ENCODE results near the gene ANKS1B.
"Not testable (repeated sequence)": the region's sequence is repeated elsewhere in the genome, so short reads cannot be mapped to it uniquely, and the experiment has no call there.

The ANKS1B gene

DNA sequence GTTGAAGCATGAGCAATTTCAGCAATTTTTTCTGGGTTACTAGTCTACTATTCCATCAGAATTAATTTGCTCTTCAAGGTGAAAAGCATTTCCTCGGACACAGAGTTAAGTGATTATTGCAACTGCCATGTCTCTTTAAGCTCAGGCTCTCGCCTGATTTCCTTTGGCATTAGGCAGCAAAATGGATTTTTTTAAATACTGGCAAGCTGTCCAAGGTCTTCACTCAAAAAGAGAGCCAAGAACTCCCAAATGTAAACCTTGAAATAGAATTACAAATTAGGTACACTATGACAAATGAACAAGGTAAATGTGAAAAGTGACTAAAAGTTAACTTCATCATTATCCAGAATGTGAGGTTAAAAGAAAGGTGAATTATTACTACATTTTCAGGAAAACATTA, 225.3 kb downstream of the ANKS1B start:
- DNase-seq (ENCODE audit: low spot score): no peak

DNA sequence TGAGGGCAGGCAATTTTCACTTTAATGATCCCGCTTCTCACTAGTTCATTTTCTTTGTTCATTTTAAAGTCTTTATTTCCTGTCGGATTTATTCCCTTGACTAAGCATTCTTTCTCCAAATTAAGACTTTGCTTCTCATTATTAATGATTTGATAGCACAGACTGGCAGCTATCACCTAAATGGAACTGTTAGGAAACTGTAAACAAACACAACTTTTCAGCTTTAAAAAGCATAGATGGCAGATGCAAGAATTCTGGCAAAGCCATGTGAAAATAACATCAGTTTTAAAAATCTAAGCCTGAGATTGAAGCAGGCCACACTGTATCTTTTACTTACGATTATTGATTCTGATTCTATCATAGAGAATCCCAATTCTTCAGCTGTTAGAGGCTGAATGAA, 225.7 kb downstream of the ANKS1B start:
- DNase-seq (ENCODE audit: low spot score): no peak

DNA sequence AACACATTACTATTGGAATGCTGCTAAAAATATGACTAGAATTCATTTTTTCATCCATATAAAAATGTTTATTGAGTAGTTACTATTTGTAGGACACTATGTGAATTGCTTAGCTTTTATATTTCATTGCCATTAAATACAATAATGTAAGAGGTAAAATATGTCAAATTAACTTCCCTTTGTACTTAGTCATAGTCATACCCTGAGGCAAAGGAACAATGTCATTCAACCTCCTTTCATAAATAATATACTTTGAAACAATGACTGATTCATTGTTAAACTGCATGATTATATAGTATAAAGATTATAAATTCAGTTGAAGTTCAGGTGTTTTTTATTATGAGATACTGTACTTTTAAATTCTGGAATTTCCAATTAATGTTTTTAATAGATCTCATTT, 232.0 kb downstream of the ANKS1B start:
- no peak for DNase-seq (ENCODE audit: low spot score)

DNA sequence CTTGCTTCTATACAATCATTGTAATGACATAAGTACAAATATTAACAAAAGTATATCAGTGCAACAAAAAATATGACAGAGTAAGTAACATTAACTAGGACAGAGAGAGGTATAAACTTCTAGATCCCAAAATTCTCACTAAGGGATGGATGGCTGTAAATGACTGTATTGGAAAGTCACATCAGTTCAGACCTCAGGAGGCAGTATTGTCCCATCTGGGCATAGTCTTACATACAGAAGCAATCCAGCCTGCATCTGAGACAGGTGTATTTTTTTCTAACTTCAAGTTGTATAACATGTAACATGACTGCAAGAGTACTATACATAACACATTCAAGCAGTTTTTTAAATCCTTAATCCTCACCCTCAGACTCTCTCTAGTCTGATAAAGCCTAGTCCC, 238.2 kb downstream of the ANKS1B start:
- no peak for DNase-seq (ENCODE audit: low spot score)

DNA sequence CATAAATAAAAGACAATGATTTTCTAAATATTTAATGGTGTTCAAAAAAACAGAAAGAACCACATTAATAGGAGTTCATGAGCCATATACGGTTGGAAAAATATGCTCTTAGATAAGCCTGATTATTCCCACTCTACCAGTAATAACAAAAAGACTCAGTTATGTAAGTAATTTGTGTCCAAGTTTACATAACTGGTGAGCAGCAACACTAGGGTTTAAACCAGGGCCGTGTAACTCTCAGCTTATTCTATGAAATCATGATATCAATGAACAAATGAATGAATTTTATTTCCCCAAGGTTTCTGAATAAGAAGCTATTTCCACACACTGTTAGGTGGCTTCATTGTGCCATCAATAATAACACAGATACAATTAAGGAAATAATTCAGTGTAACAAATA, 238.8 kb downstream of the ANKS1B start:
- DNase-seq (ENCODE audit: low spot score): no peak

DNA sequence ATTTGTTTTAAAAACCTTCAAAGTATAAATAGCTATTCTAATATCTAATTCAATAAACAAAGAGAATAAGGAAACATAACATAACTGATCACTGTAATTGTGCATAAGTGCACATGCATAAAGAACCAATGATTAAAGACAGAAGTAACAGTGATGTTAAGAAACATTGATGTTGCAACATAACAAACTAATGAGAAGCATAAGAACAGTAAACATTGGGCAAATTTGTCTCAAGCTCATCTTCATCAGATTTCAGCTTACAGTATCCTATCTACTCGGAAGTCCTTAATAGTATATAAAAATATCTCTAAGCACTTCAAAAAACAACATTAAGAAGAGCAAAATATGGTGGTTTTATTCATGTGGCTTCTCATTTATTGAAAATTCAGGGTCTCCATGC, 239.6 kb downstream of the ANKS1B start:
- DNase-seq (ENCODE audit: low spot score): no peak

DNA sequence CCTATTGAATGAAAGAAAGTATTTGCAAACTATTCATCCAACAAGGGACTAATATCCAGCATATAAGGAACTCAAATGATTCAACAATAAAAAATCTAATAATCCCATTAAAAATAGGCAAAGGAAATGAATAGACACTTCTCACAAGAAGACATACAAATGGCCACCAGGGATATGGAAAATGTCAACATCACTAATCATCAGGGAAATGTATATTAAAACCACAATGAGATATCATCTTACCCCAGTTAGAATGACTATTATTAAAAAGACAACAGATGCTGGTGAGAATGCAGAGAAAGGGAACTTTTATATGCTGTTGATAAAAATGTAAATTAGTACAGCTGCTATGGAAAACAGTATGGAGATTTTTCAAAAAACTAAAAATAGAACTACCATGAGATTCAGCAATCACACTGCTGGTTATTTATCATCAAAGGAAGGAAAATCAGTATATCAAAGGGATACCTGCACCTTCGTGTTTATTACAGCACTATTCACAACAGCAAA, 247.9 kb downstream of the ANKS1B start:
- no peak for DNase-seq (ENCODE audit: low spot score)

DNA sequence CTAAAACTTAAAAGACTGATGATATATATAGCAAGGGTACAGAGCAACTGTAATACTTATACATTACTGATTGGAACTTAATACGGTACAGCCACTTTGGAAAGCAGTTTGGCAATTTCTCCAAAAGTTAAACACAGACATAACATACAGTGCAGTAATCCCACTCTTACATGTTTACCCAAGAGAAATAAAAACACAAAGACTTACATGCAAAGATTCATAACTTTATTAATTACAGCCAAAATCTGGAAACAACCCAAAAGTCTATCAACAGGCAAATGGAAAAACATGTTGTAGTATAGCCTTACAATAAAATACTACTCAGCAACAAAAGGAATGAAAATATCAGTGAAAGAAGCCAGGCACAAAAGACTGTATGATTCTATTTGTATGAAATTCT, 252.6 kb downstream of the ANKS1B start:
- no peak for DNase-seq (ENCODE audit: low spot score)

DNA sequence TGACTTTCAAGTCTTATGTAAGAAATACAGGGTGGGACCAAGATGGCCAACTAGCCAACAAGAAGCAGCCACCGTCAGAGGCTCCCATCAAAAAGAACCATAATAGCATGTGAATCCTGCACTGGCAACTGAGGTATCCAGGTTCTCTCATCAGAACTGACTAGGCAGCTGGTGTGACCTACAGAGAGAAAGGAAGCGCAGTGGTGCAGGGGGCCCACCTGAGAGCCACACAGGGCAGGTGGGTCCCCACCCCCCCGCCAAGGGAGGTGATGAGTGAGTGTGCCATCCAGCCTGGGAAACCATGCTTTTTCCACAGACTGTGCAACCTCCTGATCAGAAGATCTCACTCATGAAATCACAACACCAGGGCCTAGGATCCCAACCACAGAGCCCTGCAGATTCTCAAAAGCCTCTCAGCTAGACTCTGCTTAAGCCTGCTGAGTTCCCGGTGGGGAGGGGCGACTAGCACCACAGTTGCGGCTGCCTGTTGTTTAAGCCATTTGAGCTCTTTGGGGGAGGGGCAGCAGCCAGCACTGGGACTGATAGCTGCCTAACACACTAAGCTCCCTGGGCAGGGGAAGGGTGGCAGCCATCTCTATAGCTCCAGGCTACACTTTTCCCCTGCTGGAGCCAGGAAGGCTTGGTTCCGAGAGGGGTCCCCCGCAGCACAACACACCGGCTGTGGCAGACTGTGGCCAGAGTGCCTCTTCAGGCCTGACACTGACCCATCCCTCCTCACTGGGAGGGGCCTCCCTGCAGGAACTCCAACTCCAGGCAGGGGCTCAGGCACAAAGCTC, 261.8 kb downstream of the ANKS1B start:
- DNase-seq (ENCODE audit: low spot score): no peak

DNA sequence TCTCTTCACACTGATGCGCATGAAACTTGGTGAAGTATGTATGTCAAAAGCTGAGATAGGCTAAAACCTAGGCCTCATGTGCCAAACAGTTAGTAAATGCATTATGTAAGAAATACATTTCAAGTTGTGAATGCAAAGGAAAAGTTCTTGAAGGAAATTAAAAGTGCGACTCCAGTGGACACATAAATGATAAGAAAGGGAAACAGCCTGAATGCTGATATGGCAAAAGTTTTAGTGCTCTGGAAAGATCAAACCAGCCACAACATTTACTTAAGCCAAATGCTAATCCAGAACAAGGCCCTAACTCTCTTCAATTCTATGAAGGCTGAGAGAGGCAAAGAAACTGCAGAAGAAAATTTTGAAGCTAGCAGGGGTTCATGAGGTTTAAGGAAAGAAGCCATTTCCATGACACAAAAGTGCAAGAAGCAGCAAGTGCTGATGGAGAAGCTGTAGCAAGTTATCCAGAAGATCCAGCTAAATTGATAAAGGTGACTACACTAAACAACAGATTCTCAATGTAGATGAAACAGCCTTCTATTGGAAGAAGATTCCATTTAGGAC, 262.9 kb downstream of the ANKS1B start:
- no peak for DNase-seq (ENCODE audit: low spot score)

DNA sequence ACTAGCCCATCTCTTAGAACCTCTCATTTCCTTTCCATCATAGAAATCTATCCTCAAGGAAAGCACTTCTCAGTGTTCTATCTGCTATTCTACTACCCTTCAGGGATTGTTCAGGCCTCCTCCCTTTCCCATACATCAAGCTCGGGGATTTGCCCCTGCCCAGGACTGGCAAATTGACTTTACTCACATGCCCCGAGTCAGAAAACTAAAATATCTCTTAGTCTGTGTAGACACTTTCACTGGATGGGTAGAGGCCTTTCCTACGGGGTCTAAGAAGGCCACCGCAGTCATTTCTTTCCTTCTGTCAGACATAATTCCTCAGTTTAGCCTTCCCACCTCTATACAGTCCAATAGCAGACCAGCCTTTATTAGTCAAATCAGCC, 264.7 kb downstream of the ANKS1B start:
- not testable (repeated sequence) for DNase-seq (ENCODE audit: low spot score)

DNA sequence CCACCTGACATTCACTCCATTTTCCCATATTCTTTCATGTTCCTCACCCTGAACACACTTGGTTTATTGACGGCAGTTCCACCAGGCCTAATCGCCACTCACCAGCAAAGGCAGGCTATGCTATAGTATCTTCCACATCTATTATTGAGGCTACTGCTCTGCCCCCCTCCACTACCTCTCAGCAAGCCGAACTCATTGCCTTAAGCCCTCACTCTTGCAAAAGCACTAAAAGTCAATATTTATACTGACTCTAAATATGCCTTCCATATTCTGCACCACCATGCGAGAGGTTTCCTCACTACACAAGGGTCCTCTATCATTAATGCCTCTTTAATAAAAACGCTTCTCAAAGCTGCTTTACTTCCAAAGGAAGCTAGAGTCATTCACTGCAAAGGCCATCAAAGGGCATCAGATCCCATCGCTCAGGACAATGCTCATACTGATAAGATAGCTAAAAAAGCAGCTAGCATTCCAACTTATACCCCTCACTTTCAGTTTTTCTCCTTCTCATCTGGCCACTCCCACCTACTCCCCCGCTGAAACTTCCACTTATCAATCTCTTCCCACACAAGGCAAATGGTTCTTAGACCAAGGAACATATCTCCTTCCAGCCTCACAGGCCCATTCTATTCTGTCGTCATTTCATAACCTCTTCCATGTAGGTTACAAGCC, 265.2 kb downstream of the ANKS1B start:
- not testable (repeated sequence) for DNase-seq (ENCODE audit: low spot score)

DNA sequence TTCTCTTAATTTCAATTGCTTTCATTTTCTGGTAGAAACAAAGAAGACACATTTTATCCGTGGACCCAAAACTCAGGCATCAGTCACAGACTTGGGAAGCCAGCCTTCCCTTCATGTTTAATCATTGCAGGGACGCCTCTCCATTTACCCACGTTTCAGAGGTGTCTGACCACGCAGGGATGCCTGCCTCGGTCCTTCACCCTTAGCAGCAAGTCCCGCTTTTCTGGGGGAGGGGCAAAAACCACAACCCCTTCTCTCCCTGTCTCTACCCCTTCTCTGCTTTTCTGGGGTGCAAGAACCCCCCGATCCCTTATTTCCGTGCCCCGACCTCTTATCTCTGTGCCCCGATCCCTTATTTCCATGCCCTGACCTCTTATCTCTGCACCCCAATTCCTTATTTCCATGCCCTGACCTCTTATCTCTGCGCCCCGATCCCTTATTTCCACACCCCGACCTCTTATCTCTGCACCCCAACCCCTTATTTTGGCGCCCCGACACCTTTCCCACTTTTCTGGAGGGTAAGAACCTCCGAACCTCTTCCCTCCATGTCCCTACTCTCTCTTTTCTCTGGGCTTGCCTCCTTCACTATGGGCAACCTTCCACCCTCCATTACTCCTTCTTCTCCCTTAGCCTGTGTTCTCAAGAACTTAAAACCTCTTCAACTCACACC, 268.8 kb downstream of the ANKS1B start:
- not testable (repeated sequence) for DNase-seq (ENCODE audit: low spot score)

DNA sequence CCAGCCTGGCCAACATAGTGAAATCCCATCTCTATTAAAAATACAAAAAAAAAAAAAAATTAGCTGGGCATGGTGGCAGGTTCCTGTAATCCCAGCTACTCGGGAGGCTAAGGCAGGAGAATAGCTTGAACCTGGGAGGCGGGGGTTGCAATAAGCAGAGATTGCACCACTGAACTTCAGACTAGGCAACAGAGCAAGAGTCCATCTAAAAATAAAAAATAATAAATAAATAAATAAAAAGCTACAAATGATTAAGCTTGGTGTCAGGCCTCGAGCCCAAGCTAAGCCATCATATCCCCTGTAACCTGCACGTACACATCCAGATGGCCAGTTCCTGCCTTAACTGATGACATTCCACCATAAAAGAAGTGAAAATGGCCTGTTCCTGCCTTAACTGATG, 269.8 kb downstream of the ANKS1B start:
- DNase-seq (ENCODE audit: low spot score): not testable (repeated sequence)

DNA sequence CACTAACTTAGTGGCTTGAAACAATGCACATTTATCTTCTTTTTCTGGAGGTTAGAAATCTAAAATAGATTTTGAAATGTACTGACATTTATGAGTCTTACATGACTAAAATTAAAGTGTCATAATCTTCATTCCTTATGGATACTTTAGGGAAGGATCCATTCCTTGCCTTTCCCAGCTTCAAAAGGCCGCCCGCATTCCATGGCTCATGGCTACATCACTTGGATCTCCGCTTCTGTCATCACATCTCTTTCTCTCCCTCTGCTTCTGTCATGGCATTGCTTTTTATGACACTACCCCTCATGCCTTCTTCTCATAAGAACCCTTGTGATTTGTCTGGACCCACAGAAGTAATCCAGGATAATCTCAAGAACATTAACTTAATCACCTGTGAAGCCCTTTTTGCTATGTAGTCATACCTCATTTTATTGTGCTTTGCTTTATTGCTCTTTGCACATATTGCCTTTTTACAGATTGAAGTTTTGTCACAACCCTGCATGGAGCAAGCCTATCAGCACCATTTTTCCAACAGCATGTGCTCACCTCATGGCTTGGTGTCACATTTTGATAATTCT, 270.7 kb downstream of the ANKS1B start:
- no peak for DNase-seq (ENCODE audit: low spot score)

DNA sequence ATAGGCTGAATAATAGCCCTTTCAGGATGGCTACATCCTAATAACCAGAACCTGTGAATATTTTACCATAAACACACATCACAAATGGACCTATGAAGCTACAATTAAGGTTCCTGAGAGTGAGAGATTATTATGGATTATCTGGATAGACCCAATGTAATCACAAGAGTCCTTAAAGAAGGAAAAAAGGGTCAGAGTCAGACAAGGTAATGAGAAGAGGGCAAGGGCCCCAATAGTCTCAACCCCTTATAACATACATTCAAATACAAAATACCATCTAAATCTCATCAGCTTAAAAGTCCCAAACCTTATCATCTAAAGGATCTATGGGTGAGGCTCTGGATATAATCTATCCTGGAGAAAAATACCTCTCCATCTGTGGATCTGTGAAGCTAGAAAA, 272.5 kb downstream of the ANKS1B start:
- DNase-seq (ENCODE audit: low spot score): no peak

DNA sequence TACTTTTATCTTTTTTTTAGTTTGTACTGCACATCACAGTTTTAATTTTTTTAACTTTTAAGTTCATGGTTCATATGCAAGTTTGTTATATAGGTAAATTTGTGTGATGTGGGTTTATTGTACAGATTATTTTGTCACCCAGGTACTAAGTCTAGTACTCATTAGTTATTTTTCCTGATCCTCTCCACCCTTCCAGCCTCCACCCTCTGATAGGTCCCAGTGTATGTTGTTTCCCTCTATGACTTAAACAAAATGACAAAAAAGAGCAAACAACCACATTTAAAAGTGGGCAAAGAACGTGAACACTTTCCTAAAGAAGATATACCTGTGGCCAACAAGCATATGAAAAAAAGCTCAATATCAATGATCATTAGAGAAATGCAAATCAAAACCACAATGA, 273.5 kb downstream of the ANKS1B start:
- no peak for DNase-seq (ENCODE audit: low spot score)

DNA sequence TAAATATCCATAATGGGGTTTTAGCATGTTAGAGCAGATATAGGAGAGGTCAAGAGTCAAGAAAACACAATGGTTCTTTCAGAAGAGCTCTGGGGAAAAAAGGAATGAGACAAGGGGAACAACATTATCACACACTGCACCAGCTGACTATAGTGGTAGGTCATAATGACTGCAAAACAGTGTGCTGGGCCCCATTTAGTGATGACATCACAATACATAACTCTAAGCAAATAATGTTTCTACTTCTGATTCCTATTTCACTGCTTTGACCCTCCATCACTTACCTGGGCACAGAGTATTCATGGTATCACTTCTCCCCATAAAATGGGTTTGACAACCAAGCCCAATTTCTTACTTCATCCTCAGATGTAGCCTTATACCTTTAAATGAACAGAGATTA, 275.1 kb downstream of the ANKS1B start:
- no peak for DNase-seq (ENCODE audit: low spot score)

DNA sequence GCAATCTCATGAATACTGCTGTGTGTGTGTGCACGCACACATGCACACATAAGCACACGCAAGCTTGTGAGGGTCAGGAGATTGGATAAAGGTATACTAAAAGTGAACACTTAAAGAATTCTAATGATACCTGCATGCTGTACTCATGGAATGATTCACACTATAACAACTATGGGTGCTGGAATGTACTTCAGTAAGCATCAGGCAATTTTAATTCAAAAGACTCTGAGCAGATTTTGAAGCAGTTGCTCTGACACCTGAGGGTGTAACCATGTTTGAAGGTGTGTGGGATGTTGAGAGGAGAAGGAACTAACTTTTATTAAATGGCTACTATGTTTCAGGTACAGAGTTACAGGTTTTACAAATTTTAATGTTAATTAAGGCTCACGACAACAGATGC, 275.6 kb downstream of the ANKS1B start:
- DNase-seq (ENCODE audit: low spot score): no peak

DNA sequence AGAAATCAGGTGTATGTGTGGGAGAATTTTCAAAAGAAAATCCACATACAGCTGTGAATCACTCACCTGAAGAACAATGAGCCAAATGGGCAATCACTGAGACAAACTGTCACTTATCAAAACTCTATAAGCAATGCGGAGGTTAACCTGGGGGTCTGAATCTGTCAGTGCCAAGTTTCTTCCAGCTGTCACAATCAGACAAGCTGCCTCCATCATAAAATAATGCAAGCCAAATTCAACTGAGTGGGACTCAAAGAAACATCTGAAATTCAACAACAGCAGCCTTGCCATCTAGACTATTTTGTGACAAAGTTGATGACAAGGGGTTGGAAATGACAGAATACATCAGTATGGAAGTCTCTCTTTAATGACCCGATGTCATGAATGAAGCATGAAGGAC, 276.9 kb downstream of the ANKS1B start:
- DNase-seq (ENCODE audit: low spot score): no peak

DNA sequence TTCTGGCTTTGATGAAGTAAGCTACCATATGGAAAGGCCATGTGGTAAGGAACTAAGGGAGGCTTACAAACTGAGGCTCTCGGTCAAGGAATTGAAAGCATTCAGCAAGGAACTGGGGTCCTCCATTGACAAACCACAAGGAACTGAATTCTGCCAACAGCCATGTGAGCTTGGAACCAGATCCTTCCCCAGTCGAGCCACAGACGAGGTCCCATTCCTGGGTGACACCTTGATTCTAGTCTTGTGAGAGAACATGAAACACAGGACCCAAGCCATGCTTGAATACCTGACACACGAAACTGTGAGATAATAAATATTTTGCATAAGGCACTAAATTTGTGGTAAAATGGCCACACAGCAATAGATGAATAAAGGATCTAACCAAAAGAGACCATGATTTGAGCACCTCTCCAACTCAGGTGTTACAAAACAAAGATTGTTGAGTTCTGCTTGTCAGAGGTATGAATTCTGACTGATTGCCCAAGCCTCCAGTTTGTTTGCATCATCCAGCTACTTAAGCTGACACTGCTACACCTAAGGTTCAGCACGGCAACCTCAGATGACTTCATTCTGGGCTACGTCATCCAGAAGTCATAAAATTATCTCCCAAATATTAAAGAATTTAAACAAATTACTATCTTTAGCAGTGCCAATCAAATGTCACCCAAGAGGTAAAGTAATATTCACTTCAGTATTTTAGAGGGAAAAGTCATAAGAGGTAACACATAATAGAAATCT, 277.8 kb downstream of the ANKS1B start:
- no peak for DNase-seq (ENCODE audit: low spot score)

DNA sequence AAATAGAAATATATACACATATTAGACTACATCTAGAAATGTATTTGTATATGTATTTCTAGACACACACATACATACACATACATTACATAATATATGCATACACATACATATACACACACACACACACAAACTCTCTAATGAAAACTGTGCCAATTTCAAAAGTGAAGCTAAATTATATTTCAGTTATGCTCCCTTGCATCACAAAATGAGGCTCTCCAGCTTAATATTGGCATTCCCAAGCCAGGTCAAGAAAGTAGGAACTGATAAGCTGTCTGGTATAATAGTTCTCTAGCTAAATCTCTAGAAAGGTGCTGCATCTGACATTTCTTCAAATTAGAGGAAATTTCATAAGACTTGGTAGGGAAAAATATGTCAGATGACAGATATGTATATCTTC, 280.3 kb downstream of the ANKS1B start:
- no peak for DNase-seq (ENCODE audit: low spot score)

Measured in CD4-positive, alpha-beta T cell treated with Interleukin-6 at 100 ng/mL for 8 hours (primary cell).